Measurements from ENCODE around the gene IKBKE.

- no peak for TF ChIP-seq CTCF (IDR thresholded peaks at IDR 0.05)
- no peak for TF ChIP-seq POLR2A (IDR thresholded peaks at IDR 0.05)
- TF ChIP-seq EP300 (IDR thresholded peaks at IDR 0.05; ENCODE audit: low read depth), result no peak
- no peak for TF ChIP-seq POLR2AphosphoS5 (IDR thresholded peaks at IDR 0.05)
These were observed 19.1 kb upstream of the IKBKE start for GRCh38 chr1:206451134-206451686.

Data from transverse colon (tissue), 4 donors.